Stomach (tissue), 9 donors: Measurements from ENCODE around the gene SECISBP2. TPM values are rescaled to one million over a fixed set of nuclear protein-coding genes. Genes with fewer than 3 reads are reported as not detected.

Source experiments
- DNase-seq, 2 donors: peaks; one replicate each; pipeline versions ENCODE4 v3.0.0 to v3.0.0-alpha.2; 2013 to 2019
- H3K27ac ChIP-seq, 5 donors: fragments of 200-600 bp in 4 of 5; sonication (generic) in 4 of 5; one replicate each; pipeline ENCODE4 v1.5.1; 2013 to 2019; ENCODE audit warnings: mild to moderate bottlenecking in 1 of 5, moderate library complexity in 1 of 5
- H3K27me3 ChIP-seq, 3 donors: fragments of 200-600 bp; sonication (generic); one replicate each; pipeline ENCODE4 v1.5.1; 2017 to 2019; ENCODE audit warnings: mixed run types in 1 of 3
- H3K36me3 ChIP-seq, 4 donors: fragments of 200-600 bp; sonication (generic); 1 replicate in 3 of 4; 2 replicates in 1 of 4; pipeline ENCODE4 v1.5.1; 2016 to 2019
- H3K4me1 ChIP-seq, 4 donors: fragments of 200-600 bp; sonication (generic); one replicate each; pipeline ENCODE4 v1.5.1; 2016 to 2019
- H3K4me3 ChIP-seq, 4 donors: fragments of 200-600 bp; sonication (generic) in 3 of 4; one replicate each; pipeline ENCODE4 v1.5.1; 2016 to 2019; ENCODE audit warnings: mild to moderate bottlenecking in 1 of 4
- H3K9me3 ChIP-seq, 4 donors: fragments of 200-600 bp; sonication (generic); one replicate each; pipeline ENCODE4 v1.5.1; 2016 to 2019
- CTCF ChIP-seq, 7 experiments: fragments of 450-650 bp in 4 of 7; fragments of 200-600 bp in 3 of 7; sonication (generic) in 3 of 7; IDR thresholded peaks; one replicate each; pipeline ENCODE4 v1.5.1; 2016 to 2019; ENCODE audit warnings: antibody characterized with exemption in 7 of 7, control low read depth in 2 of 7, mild to moderate bottlenecking in 1 of 7
- EP300 ChIP-seq: sonication (generic); formaldehyde crosslinking; IDR thresholded peaks from one replicate; pipeline ENCODE4 v1.6.1; 2017; ENCODE audit warnings: antibody characterized with exemption
- POLR2A ChIP-seq, 4 donors: fragments of 450-650 bp; IDR thresholded peaks; one replicate each; pipeline ENCODE4 v1.6.1; 2016; ENCODE audit warnings: antibody characterized with exemption in 4 of 4, control low read depth in 2 of 4, mild to moderate bottlenecking in 1 of 4, moderate library complexity in 1 of 4
- POLR2AphosphoS5 ChIP-seq, 3 donors: sonication (generic); formaldehyde crosslinking; IDR thresholded peaks; one replicate each; pipeline ENCODE4 v1.6.1; 2016; ENCODE audit warnings: antibody characterized with exemption in 3 of 3
- WGBS, 5 donors: extraction: QIAGEN DNeasy Blood & Tissue Kit in 3 of 5; methylation state at CpG; one replicate each; pipeline versions ENCODE4 v1.1.5 to v1.1.7; 2013 to 2018; 5-methylcytosine and 5-hydroxymethylcytosine counted together
- intact Hi-C: fragments of 100-400 bp; cut with DNase I; formaldehyde crosslinking; loops from one replicate; pipeline ENCODE4 v1.15.1; 2023; ENCODE audit warnings: low total_unique reads
- polyA plus RNA-seq, 3 donors: library from polyadenylated mRNA; stranded (reverse); fragments of 200-250 nt; gene quantifications; one replicate each; pipeline ENCODE4 v1.2.3, GENCODE V29; 2013
- total RNA-seq, 5 donors: library from RNA; depleted of rRNA; stranded (reverse); fragments of >200 nt; gene quantifications; one replicate each; pipeline versions ENCODE4 v1.1.0 to v1.2.3, GENCODE V29; 2014 to 2016
- donor health status: healthy with polysubstance abuse.
- donor health status: Bipolar disorder and iron deficiency.
- donor health status: healthy.

Gene SECISBP2
- total and polyA plus RNA-seq, 8 donors = 18.1 to 136 (median 70.3) TPM

GRCh38 chr9:89325733-89326132 is 7.4 kb downstream of the SECISBP2 start:
- intact Hi-C loops = loop anchor here (10.0 kb wide), 1 partner anchor 229 kb away; no protein-coding TSS in a partner anchor
- WGBS, 5 donors = 85 to 93% (median 90%) methylated on average over 3 of the region's 3 CpGs
- peaks cover 36 to 70% (median 62%) of the 10 kb centered on the region in 4 donors for H3K36me3 ChIP-seq
- H3K4me3 ChIP-seq = no peak overlapping the region
- no peak for DNase-seq
- peaks cover 7 to 46% (median 27%) of the 10 kb centered on the region in 4 donors for H3K4me1 ChIP-seq
- H3K27me3 ChIP-seq = no peaks in the 10 kb centered on the region
- H3K9me3 ChIP-seq = no peaks in the 10 kb centered on the region
- no peak overlapping the region for H3K27ac ChIP-seq
- TF ChIP-seq POLR2AphosphoS5 (IDR thresholded peaks at IDR 0.05) (no peak), POLR2A (IDR thresholded peaks at IDR 0.05) (no peak), CTCF (IDR thresholded peaks at IDR 0.05) (no peak), EP300 (no peak)

GRCh38 chr9:89328064-89328463 is 9.8 kb downstream of the SECISBP2 start:
- intact Hi-C loops = loop anchor here (10.0 kb wide), 1 partner anchor 227 kb away; no protein-coding TSS in a partner anchor
- WGBS, 5 donors = 83 to 87% (median 85%) methylated on average over 8 of the region's 8 CpGs
- peaks cover 7 to 24% (median 15%) of the 10 kb centered on the region in 4 donors for H3K4me1 ChIP-seq

GRCh38 chr9:89329917-89330316 is 11.6 kb downstream of the SECISBP2 start:
- no peak overlapping the region for H3K27ac ChIP-seq
- no peaks in the 10 kb centered on the region for H3K27me3 ChIP-seq
- no peak overlapping the region for H3K4me3 ChIP-seq
- intact Hi-C loops = loop anchor here (10.0 kb wide), 1 partner anchor 225 kb away; no protein-coding TSS in a partner anchor
- no peaks in the 10 kb centered on the region for H3K9me3 ChIP-seq
- no peak for DNase-seq
- H3K36me3 ChIP-seq = peaks cover 67 to 99% (median 95%) of the 10 kb centered on the region in 4 donors
- TF ChIP-seq EP300 = no peak
- no peak for TF ChIP-seq CTCF (IDR thresholded peaks at IDR 0.05)
- TF ChIP-seq POLR2A (IDR thresholded peaks at IDR 0.05) = no peak
- no peak for TF ChIP-seq POLR2AphosphoS5 (IDR thresholded peaks at IDR 0.05)
- peaks cover 0 to 5% (median 2%) of the 10 kb centered on the region in 4 donors for H3K4me1 ChIP-seq

More at GRCh38 chr9:89328064-89328463, 9.8 kb downstream of the SECISBP2 start:
- Histone ChIP-seq H3K36me3 (peaks cover 49 to 86% (median 79%) of the 10 kb centered on the region in 4 donors), H3K9me3 (no peaks in the 10 kb centered on the region), H3K27me3 (no peaks in the 10 kb centered on the region), H3K27ac (no peak overlapping the region), H3K4me3 (no peak overlapping the region)
- no peak for TF ChIP-seq CTCF (IDR thresholded peaks at IDR 0.05)
- TF ChIP-seq POLR2A (IDR thresholded peaks at IDR 0.05) = no peak
- TF ChIP-seq EP300 = no peak
- TF ChIP-seq POLR2AphosphoS5 (IDR thresholded peaks at IDR 0.05) = no peak
- DNase-seq = no peak

GRCh38 chr9:89330513-89330912 is 12.2 kb downstream of the SECISBP2 start:
- no peak for DNase-seq
- no peak for TF ChIP-seq POLR2AphosphoS5 (IDR thresholded peaks at IDR 0.05)
- TF ChIP-seq CTCF (IDR thresholded peaks at IDR 0.05) = no peak
- TF ChIP-seq POLR2A (IDR thresholded peaks at IDR 0.05) = no peak
- no peak overlapping the region for H3K4me3 ChIP-seq
- H3K27ac ChIP-seq = no peak overlapping the region
- H3K36me3 ChIP-seq = peaks cover 73 to 100% (median 99%) of the 10 kb centered on the region in 4 donors
- WGBS, 5 donors = 72 to 95% (median 93%) methylated on average over 2 to 7 of the region's 7 CpGs
- H3K4me1 ChIP-seq = no peaks in the 10 kb centered on the region
- H3K27me3 ChIP-seq = no peaks in the 10 kb centered on the region
- no peaks in the 10 kb centered on the region for H3K9me3 ChIP-seq
- intact Hi-C loops = no loop called here
